Activated CD8-positive, alpha-beta memory T cell treated with anti-CD3 and anti-CD28 coated beads for 4 hours (primary cell): Measurements from ENCODE around the gene HOXB5.

ENCODE experiments used
- DNase-seq, 2 donors: peaks; one replicate each; pipeline ENCODE4 v3.0.0-alpha.2; 2020; ENCODE audit warnings: low read depth in 2 of 2

Gene HOXB5

GRCh38 chr17:48615963-48616716, 22.6 kb upstream of the HOXB5 start:
- no peak for DNase-seq

GRCh38 chr17:48615047-48615962, 21.7 kb upstream of the HOXB5 start, which contains the start of gene HOXB8:
HOXB8 (minus strand) TSS chr17:48615292; CDS start chr17:48614704, 588 bp downstream.
- DNase-seq: no peak

GRCh38 chr17:48613862-48614694, 20.5 kb upstream of the HOXB5 start:
- no peak for DNase-seq

GRCh38 chr17:48612854-48613691, 19.5 kb upstream of the HOXB5 start:
- no peak for DNase-seq

- DNase-seq: no peak
These were observed 18.9 kb upstream of the HOXB5 start for GRCh38 chr17:48612456-48612853.

- no peak for DNase-seq
These were observed 18.3 kb upstream of the HOXB5 start for GRCh38 chr17:48611681-48612455.

- DNase-seq: no peak
These were observed 17.6 kb upstream of the HOXB5 start for GRCh38 chr17:48611213-48611612.

GRCh38 chr17:48610282-48611211, 17.0 kb upstream of the HOXB5 start, which contains the start of gene HOXB7:
HOXB7 (minus strand) TSS chr17:48611017; CDS start chr17:48610918, 99 bp downstream.
- peak in 1 of 2 donors; percentile 36 for DNase-seq

GRCh38 chr17:48609759-48610281, 16.2 kb upstream of the HOXB5 start:
- DNase-seq: no peak

- DNase-seq: no peak
These were observed 15.5 kb upstream of the HOXB5 start for GRCh38 chr17:48609033-48609432.

GRCh38 chr17:48608494-48608834, 14.9 kb upstream of the HOXB5 start:
- DNase-seq: no peak

GRCh38 chr17:48606892-48607614, 13.5 kb upstream of the HOXB5 start:
- DNase-seq: no peak

GRCh38 chr17:48605991-48606891, 12.7 kb upstream of the HOXB5 start:
- no peak for DNase-seq

- DNase-seq: no peak
These were observed 11.9 kb upstream of the HOXB5 start for GRCh38 chr17:48605409-48605919.

GRCh38 chr17:48604770-48605329, 11.3 kb upstream of the HOXB5 start, which contains the start of gene HOXB6:
HOXB6 (minus strand) TSS chr17:48604986; CDS start chr17:48598150, 6,836 bp downstream.
- no peak for DNase-seq
